Colonic mucosa (tissue), 4 donors: ENCODE results near the gene LCLAT1. TPM values are rescaled to one million over a fixed set of nuclear protein-coding genes. Genes with fewer than 3 reads are reported as not detected.
"Not testable (repeated sequence)": the region's sequence is repeated elsewhere in the genome, so short reads cannot be mapped to it uniquely, and the experiment has no call there.

Experiments
- DNase-seq: peaks from one replicate; pipeline ENCODE4 v3.0.0-alpha.2; 2020
- H3K27ac ChIP-seq: fragments of 200-600 bp; one replicate; pipeline ENCODE4 v1.8.0; 2021
- H3K27me3 ChIP-seq: fragments of 200-600 bp; one replicate; pipeline ENCODE4 v1.8.0; 2021
- H3K36me3 ChIP-seq: fragments of 200-600 bp; one replicate; pipeline ENCODE4 v1.8.0; 2021
- H3K4me1 ChIP-seq: fragments of 200-600 bp; one replicate; pipeline ENCODE4 v1.8.0; 2021; ENCODE audit warnings: mild to moderate bottlenecking
- H3K4me3 ChIP-seq: fragments of 200-600 bp; one replicate; pipeline ENCODE4 v1.8.0; 2021
- H3K9ac ChIP-seq, 2 donors: one replicate each; pipeline ENCODE4 v1.7.0; 2013; ENCODE audit warnings: control low read depth in 2 of 2, low read depth in 2 of 2, low read length in 2 of 2
- H3K9me3 ChIP-seq: fragments of 200-600 bp; one replicate; pipeline ENCODE4 v1.8.0; 2021
- intact Hi-C: fragments of 100-400 bp; cut with DNase I; formaldehyde crosslinking; loops from one replicate; pipeline ENCODE4 v1.14.1; 2022
- total RNA-seq, 2 donors: library from RNA; stranded (reverse); fragmentation: NEBNext Ultra II Directional in 1 of 2; extraction: Animal tissue kit (Norgen Biotek cat#: 25700) in 1 of 2; gene quantifications; one replicate each; pipeline ENCODE4 v1.2.1, GENCODE V29; 2021
- TF ChIP-seq, protein P1 (sequence below): fragments of 200-600 bp; IDR thresholded peaks from one replicate; pipeline ENCODE4 v1.8.0; 2022; ENCODE audit warnings: antibody characterized with exemption, mild to moderate bottlenecking
- donor health status: healthy.
- donor health status: DM: no; HTN: no; CAD: no.
- donor health status: DM: no; HTN: no; CAD: no.

LCLAT1 gene
- total RNA-seq, 2 donors from 2014 or later = 20.0 to 25.5 TPM

DNA sequence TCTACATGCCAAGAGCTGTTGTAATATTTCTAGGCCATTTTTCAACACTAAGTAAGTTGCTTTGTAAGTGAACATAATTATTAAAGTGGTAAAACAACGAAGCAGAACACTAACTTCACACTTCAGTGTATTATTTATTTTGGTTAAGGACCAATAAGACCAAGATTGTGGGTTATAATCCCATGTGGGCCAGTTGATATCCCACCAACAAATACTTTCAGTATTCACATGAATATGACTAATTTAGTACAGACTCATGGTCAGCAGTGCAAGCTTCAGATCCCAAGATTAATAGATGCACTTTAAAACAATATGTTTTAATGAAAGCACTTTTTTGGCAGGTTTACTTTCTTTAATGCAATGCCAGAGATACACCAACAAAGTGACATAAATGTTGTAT is 154.3 kb downstream of the LCLAT1 start:
- Histone ChIP-seq H3K4me3 (no peak overlapping the region), H3K36me3 (no peaks in the 10 kb centered on the region), H3K27me3 (no peaks in the 10 kb centered on the region), H3K4me1 (no peaks in the 10 kb centered on the region), H3K27ac (no peak overlapping the region), H3K9me3 (no peaks in the 10 kb centered on the region), H3K9ac (no peak overlapping the region)
- no peak for DNase-seq
- TF ChIP-seq, protein P1, sequence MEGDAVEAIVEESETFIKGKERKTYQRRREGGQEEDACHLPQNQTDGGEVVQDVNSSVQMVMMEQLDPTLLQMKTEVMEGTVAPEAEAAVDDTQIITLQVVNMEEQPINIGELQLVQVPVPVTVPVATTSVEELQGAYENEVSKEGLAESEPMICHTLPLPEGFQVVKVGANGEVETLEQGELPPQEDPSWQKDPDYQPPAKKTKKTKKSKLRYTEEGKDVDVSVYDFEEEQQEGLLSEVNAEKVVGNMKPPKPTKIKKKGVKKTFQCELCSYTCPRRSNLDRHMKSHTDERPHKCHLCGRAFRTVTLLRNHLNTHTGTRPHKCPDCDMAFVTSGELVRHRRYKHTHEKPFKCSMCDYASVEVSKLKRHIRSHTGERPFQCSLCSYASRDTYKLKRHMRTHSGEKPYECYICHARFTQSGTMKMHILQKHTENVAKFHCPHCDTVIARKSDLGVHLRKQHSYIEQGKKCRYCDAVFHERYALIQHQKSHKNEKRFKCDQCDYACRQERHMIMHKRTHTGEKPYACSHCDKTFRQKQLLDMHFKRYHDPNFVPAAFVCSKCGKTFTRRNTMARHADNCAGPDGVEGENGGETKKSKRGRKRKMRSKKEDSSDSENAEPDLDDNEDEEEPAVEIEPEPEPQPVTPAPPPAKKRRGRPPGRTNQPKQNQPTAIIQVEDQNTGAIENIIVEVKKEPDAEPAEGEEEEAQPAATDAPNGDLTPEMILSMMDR = no peak
- intact Hi-C loops = no loop called here

DNA sequence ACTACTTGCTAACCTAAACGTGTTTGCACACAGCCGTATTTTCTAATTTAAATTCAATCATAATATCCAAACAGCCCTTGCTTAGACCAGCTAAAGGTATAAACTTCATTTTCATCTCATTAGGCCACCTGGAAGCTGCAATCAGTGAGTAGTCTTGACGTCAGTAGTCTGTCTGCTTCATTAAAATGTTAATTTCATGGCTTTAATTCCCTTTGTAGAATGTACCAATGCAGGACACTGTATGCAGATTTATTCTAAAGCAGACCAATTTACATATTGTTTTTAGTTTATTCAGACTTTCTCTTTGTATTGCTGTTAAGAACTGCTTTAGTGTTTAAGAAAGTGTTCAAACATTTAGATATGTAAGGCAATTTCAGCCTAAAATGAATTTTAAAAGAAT is 158.2 kb downstream of the LCLAT1 start:
- no peaks in the 10 kb centered on the region for H3K27me3 ChIP-seq
- H3K4me3 ChIP-seq = no peak overlapping the region
- no peaks in the 10 kb centered on the region for H3K4me1 ChIP-seq
- DNase-seq = no peak
- no peaks in the 10 kb centered on the region for H3K36me3 ChIP-seq
- no peak overlapping the region for H3K9ac ChIP-seq
- TF ChIP-seq, protein P1 = no peak
- intact Hi-C loops = no loop called here
- no peaks in the 10 kb centered on the region for H3K9me3 ChIP-seq
- H3K27ac ChIP-seq = no peak overlapping the region

DNA sequence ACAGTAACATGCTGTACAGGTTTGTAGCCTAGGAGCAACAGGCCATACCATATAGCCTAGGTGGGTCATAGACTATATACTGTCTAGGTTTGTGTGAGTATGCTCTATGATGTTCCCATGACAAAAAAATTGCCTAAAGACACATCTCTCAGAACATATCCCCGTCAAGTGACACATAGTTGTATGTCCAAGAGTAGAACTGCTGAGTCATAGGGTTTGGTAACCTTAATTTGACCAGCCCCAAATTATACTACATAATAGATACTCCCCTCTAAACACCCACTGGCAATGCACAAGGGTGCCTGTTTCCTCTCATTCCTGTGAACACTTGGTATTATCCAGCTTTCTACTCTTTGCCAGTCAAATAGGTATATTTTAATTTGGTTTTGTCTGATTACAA is 161.6 kb downstream of the LCLAT1 start:
- Histone ChIP-seq H3K9ac (no peak overlapping the region), H3K36me3 (no peaks in the 10 kb centered on the region), H3K9me3 (no peaks in the 10 kb centered on the region), H3K27ac (no peak overlapping the region), H3K4me3 (no peak overlapping the region), H3K4me1 (no peaks in the 10 kb centered on the region), H3K27me3 (no peaks in the 10 kb centered on the region)
- intact Hi-C loops = no loop called here
- TF ChIP-seq, protein P1 = no peak
- no peak for DNase-seq

DNA sequence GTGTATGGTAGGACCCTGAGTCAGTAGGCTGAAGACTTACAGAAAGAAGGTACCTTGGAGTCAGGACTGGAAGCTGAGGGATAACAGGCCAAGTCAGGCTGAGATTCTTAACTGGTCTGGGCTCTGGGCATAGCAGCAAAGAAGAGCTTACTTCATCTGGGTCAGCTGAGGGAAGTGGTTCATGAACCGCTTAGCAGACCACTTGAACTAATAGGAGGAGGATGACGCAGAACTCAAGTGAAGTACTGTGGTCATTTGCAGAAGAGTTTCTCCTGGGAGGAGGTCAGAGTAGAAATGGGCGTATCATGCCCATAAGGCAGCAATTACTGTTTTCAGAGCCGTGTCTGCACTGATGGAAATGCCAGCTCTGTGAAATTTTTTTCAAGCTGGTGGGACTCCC is 164.5 kb downstream of the LCLAT1 start:
- intact Hi-C loops = no loop called here
- Histone ChIP-seq H3K27ac (no peak overlapping the region), H3K9me3 (no peaks in the 10 kb centered on the region), H3K9ac (no peak overlapping the region), H3K36me3 (no peaks in the 10 kb centered on the region), H3K27me3 (no peaks in the 10 kb centered on the region), H3K4me1 (no peaks in the 10 kb centered on the region), H3K4me3 (no peak overlapping the region)
- no peak for DNase-seq
- TF ChIP-seq, protein P1 = no peak

DNA sequence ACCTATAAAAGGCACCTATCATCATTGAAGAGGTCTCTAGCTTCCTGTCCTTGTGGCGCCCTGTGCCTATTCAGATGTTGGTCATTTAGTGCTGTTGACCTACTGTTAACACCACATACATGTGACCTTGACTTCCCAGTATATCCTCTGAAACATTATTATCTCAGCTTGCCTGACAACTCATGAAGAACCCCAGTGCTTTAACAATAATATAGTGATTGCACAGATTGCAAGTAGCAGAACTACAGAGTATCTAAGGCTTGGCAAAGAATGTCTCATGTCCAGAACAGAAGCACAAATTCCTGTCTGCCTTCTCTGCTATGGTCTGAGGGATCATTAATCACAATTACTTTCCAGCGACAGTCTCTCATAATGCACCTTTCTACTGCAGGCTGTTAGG is 165.3 kb downstream of the LCLAT1 start:
- no peaks in the 10 kb centered on the region for H3K9me3 ChIP-seq
- no peaks in the 10 kb centered on the region for H3K4me1 ChIP-seq
- TF ChIP-seq, protein P1 = no peak
- no peaks in the 10 kb centered on the region for H3K27me3 ChIP-seq
- H3K36me3 ChIP-seq = no peaks in the 10 kb centered on the region
- no peak for DNase-seq
- intact Hi-C loops = no loop called here
- H3K4me3 ChIP-seq = no peak overlapping the region
- H3K9ac ChIP-seq = no peak overlapping the region
- no peak overlapping the region for H3K27ac ChIP-seq

DNA sequence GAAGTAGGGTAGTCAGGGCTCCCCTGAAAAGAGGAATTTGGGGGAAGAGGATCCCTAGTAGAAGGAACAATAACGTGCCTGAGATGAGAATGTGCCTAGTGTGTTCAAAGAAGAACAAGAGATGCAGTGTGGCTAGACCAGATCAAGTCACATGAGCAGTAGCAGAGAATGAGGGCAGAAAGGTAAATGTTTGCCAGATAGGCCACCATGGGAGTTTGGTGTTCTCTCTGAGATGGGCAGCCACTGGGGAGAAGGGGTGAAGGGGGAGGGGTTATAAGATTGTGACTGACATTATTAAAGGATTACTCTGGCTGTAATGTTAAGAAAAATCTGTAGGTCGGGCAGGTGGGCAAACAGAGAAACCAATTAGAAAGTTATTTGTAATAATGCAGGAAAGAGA is 166.0 kb downstream of the LCLAT1 start:
- DNase-seq = no peak
- H3K4me1 ChIP-seq = no peaks in the 10 kb centered on the region
- no peaks in the 10 kb centered on the region for H3K36me3 ChIP-seq
- intact Hi-C loops = no loop called here
- H3K27me3 ChIP-seq = no peaks in the 10 kb centered on the region
- no peak overlapping the region for H3K4me3 ChIP-seq
- no peaks in the 10 kb centered on the region for H3K9me3 ChIP-seq
- TF ChIP-seq, protein P1 = no peak
- no peak overlapping the region for H3K9ac ChIP-seq
- no peak overlapping the region for H3K27ac ChIP-seq

DNA sequence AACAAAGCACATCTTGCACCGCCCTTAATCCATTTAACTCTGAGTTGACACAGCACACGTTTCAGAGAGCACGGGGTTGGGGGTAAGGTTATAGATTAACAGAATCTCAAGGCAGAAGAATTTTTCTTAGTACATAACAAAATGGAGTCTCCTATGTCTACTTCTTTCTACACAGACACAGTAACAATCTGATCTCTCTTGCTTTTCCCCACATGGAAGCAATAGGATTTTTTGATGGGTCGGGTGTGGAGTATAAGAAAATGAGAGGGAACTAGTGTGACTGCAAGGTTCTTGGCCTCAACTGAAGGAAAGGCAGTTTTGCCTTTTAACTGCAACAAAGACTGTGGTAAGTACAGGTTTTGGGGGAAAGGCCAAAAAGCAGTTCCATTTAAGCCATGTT is 167.2 kb downstream of the LCLAT1 start:
- H3K4me1 ChIP-seq, H3K4me3 ChIP-seq, H3K9ac ChIP-seq, H3K9me3 ChIP-seq, H3K27me3 ChIP-seq, intact Hi-C loops, H3K27ac ChIP-seq, DNase-seq, H3K36me3 ChIP-seq: not testable (repeated sequence)
